ENCODE measurements around the gene LAMA4. TPM values are rescaled to one million over a fixed set of nuclear protein-coding genes. Genes with fewer than 3 reads are reported as not detected.

Gene LAMA4
- total and polyA plus RNA-seq, 8 donors: 9.7 to 324 (median 43.9) TPM

- no peak overlapping the region for H3K27ac ChIP-seq
- WGBS, 5 donors: 79 to 92% (median 88%) methylated on average over 3 of the region's 3 CpGs
- intact Hi-C loops (cut with DNase I; ENCODE audit: low total_unique reads): no loop called here
Measured at GRCh38 chr6:112272799-112273198, 18.4 kb upstream of the LAMA4 start.

GRCh38 chr6:112270756-112271155, 16.4 kb upstream of the LAMA4 start:
- H3K27me3 ChIP-seq: no peaks in the 10 kb centered on the region
- no peaks in the 10 kb centered on the region for H3K36me3 ChIP-seq
- peaks cover 0 to 16% (median 7%) of the 10 kb centered on the region in 4 donors for H3K4me1 ChIP-seq
- intact Hi-C loops (cut with DNase I; ENCODE audit: low total_unique reads): no loop called here
- DNase-seq: no peak
- no peak overlapping the region for H3K4me3 ChIP-seq
- H3K27ac ChIP-seq: no peak overlapping the region
- no peaks in the 10 kb centered on the region for H3K9me3 ChIP-seq
- WGBS, 5 donors: 86 to 92% (median 91%) methylated on average over 1 of the region's 1 CpG
- no peak for TF ChIP-seq EP300 (IDR thresholded peaks at IDR 0.05)
- TF ChIP-seq POLR2AphosphoS5 (IDR thresholded peaks at IDR 0.05): no peak

More at GRCh38 chr6:112272799-112273198, 18.4 kb upstream of the LAMA4 start:
- no peak for TF ChIP-seq CTCF (IDR thresholded peaks at IDR 0.05)
- no peak for TF ChIP-seq POLR2A (IDR thresholded peaks at IDR 0.05)
- no peak for TF ChIP-seq EP300 (IDR thresholded peaks at IDR 0.05)
- DNase-seq: no peak
- H3K9me3 ChIP-seq: no peaks in the 10 kb centered on the region
- no peaks in the 10 kb centered on the region for H3K27me3 ChIP-seq
- H3K4me1 ChIP-seq: peaks cover 0 to 16% (median 6%) of the 10 kb centered on the region in 4 donors
- no peaks in the 10 kb centered on the region for H3K36me3 ChIP-seq
- no peak overlapping the region for H3K4me3 ChIP-seq

GRCh38 chr6:112269979-112270566, 15.7 kb upstream of the LAMA4 start:
- no peak for DNase-seq
- Histone ChIP-seq H3K4me3 (no peak overlapping the region), H3K36me3 (no peaks in the 10 kb centered on the region), H3K27me3 (no peaks in the 10 kb centered on the region), H3K27ac (no peak overlapping the region), H3K4me1 (peaks cover 0 to 16% (median 7%) of the 10 kb centered on the region in 4 donors), H3K9me3 (no peaks in the 10 kb centered on the region)
- 64 to 80% (median 75%) methylated on average over 3 of the region's 3 CpGs for WGBS, 5 donors
- no peak for TF ChIP-seq EP300 (IDR thresholded peaks at IDR 0.05)
- no peak for TF ChIP-seq POLR2A (IDR thresholded peaks at IDR 0.05)
- TF ChIP-seq CTCF (IDR thresholded peaks at IDR 0.05): no peak
- TF ChIP-seq POLR2AphosphoS5 (IDR thresholded peaks at IDR 0.05): no peak
- intact Hi-C loops (cut with DNase I; ENCODE audit: low total_unique reads): no loop called here

- Histone ChIP-seq H3K27ac (peak overlapping the region in 4 of 5 donors; percentile 32 to 72 (median 51)), H3K4me1 (peaks cover 0 to 16% (median 7%) of the 10 kb centered on the region in 4 donors), H3K27me3 (no peaks in the 10 kb centered on the region), H3K36me3 (no peaks in the 10 kb centered on the region), H3K9me3 (no peaks in the 10 kb centered on the region), H3K4me3 (no peak overlapping the region)
- peak in 1 of 2 donors; percentile 34 for DNase-seq
- intact Hi-C loops (cut with DNase I; ENCODE audit: low total_unique reads): no loop called here
- TF ChIP-seq CTCF (IDR thresholded peaks at IDR 0.05): no peak
- TF ChIP-seq POLR2A (IDR thresholded peaks at IDR 0.05): no peak
- no peak for TF ChIP-seq POLR2AphosphoS5 (IDR thresholded peaks at IDR 0.05)
- no peak for TF ChIP-seq EP300 (IDR thresholded peaks at IDR 0.05)
- 71 to 82% (median 74%) methylated on average over 5 of the region's 5 CpGs for WGBS, 5 donors
Measured at GRCh38 chr6:112269114-112269513, 14.7 kb upstream of the LAMA4 start.

- no peaks in the 10 kb centered on the region for H3K36me3 ChIP-seq
- peak overlapping the region in 4 of 5 donors; percentile 32 to 72 (median 51) for H3K27ac ChIP-seq
- H3K9me3 ChIP-seq: no peaks in the 10 kb centered on the region
- intact Hi-C loops (cut with DNase I; ENCODE audit: low total_unique reads): no loop called here
- peaks cover 0 to 16% (median 7%) of the 10 kb centered on the region in 4 donors for H3K4me1 ChIP-seq
- 72 to 85% (median 79%) methylated on average over 2 of the region's 2 CpGs for WGBS, 5 donors
- no peaks in the 10 kb centered on the region for H3K27me3 ChIP-seq
- DNase-seq: no peak
- H3K4me3 ChIP-seq: no peak overlapping the region
- TF ChIP-seq EP300 (IDR thresholded peaks at IDR 0.05): no peak
- no peak for TF ChIP-seq CTCF (IDR thresholded peaks at IDR 0.05)
- no peak for TF ChIP-seq POLR2A (IDR thresholded peaks at IDR 0.05)
- TF ChIP-seq POLR2AphosphoS5 (IDR thresholded peaks at IDR 0.05): no peak
Measured at GRCh38 chr6:112268654-112269053, 14.3 kb upstream of the LAMA4 start.
